Astrocyte of the cerebellum (primary cell): ENCODE measurements around the gene ZCCHC24.
A peak's percentile ranks its signal among the peaks of the same experiment; 100 is the strongest.

Source experiments
- DNase-seq: peaks from one replicate; pipeline ENCODE4 v3.0.0-alpha.2; 2011; ENCODE audit warnings: low read depth
- H3K4me3 ChIP-seq: 2 replicates; pipeline ENCODE4 v1.5.1; 2011; ENCODE audit warnings: mild to moderate bottlenecking, low read depth, low read length, moderate library complexity
- CTCF ChIP-seq: IDR thresholded peaks from 2 replicates; pipeline ENCODE4 v1.5.1; 2012; ENCODE audit warnings: low read length, low read depth, moderate library complexity, mild to moderate bottlenecking; ENCODE audit errors: missing control alignments
- in situ Hi-C: cut with HindIII; loops from 2 replicates; pipeline ENCODE4 v1.10.0; 2017; ENCODE audit warnings: low sequenced_read_pairs

Gene ZCCHC24

GRCh38 chr10:79429751-79430150 lies 15.7 kb downstream of the ZCCHC24 start:
- in situ Hi-C loops, result no loop called here
- TF ChIP-seq CTCF, result no peak
- H3K4me3 ChIP-seq, result no peak overlapping the region
- no peak for DNase-seq

- no peak overlapping the region for H3K4me3 ChIP-seq
- no peak for TF ChIP-seq CTCF
- DNase-seq, result no peak
- in situ Hi-C loops, result no loop called here
Measured at GRCh38 chr10:79427965-79428364, 17.5 kb downstream of the ZCCHC24 start.

- TF ChIP-seq CTCF, result no peak
- in situ Hi-C loops, result no loop called here
- no peak overlapping the region for H3K4me3 ChIP-seq
- DNase-seq, result no peak
Measured at GRCh38 chr10:79425074-79425532, 20.3 kb downstream of the ZCCHC24 start.

GRCh38 chr10:79424221-79425073 lies 21.0 kb downstream of the ZCCHC24 start:
- in situ Hi-C loops, result no loop called here
- no peak for TF ChIP-seq CTCF
- H3K4me3 ChIP-seq, result no peak overlapping the region
- DNase-seq, result no peak

GRCh38 chr10:79422178-79422892 lies 23.1 kb downstream of the ZCCHC24 start:
- DNase-seq, result peak; percentile 80
- H3K4me3 ChIP-seq, result no peak overlapping the region
- in situ Hi-C loops, result no loop called here
- TF ChIP-seq CTCF, result no peak

GRCh38 chr10:79420974-79421688 lies 24.3 kb downstream of the ZCCHC24 start:
- TF ChIP-seq CTCF, result no peak
- in situ Hi-C loops, result no loop called here
- no peak for DNase-seq
- H3K4me3 ChIP-seq, result no peak overlapping the region
